ENCODE data around the gene EDEM2.
"Not testable (repeated sequence)": the region's sequence is repeated elsewhere in the genome, so short reads cannot be mapped to it uniquely, and the experiment has no call there.

EDEM2 gene

GRCh38 chr20:35146920-35147574 lies at the start of gene EDEM2:
Gene EDEM2, minus strand, starts transcription at chr20:35147336. Its CDS starts 78 bp downstream, at chr20:35147258.
- DNase-seq (ENCODE audit: low spot score) = peak; percentile 99

- DNase-seq (ENCODE audit: low spot score) = no peak
These were observed 49.2 kb upstream of the EDEM2 start for GRCh38 chr20:35196313-35196712.

- DNase-seq (ENCODE audit: low spot score) = not testable (repeated sequence)
These were observed 46.1 kb upstream of the EDEM2 start for GRCh38 chr20:35193031-35193791.

- no peak for DNase-seq (ENCODE audit: low spot score)
These were observed 45.2 kb upstream of the EDEM2 start for GRCh38 chr20:35192118-35192872.

- DNase-seq (ENCODE audit: low spot score) = no peak
These were observed 44.4 kb upstream of the EDEM2 start for GRCh38 chr20:35191419-35192117.

- DNase-seq (ENCODE audit: low spot score) = no peak
These were observed 43.4 kb upstream of the EDEM2 start for GRCh38 chr20:35190556-35190955.

GRCh38 chr20:35189223-35189622 lies 42.1 kb upstream of the EDEM2 start:
- DNase-seq (ENCODE audit: low spot score) = not testable (repeated sequence)

- DNase-seq (ENCODE audit: low spot score) = no peak
These were observed 40.6 kb upstream of the EDEM2 start for GRCh38 chr20:35187584-35188190.

- not testable (repeated sequence) for DNase-seq (ENCODE audit: low spot score)
These were observed 39.7 kb upstream of the EDEM2 start for GRCh38 chr20:35186691-35187289.

- DNase-seq (ENCODE audit: low spot score) = no peak
These were observed 34.6 kb upstream of the EDEM2 start for GRCh38 chr20:35181731-35182130.

GRCh38 chr20:35180266-35180665 lies 33.1 kb upstream of the EDEM2 start:
- no peak for DNase-seq (ENCODE audit: low spot score)

GRCh38 chr20:35179292-35180212 lies 32.4 kb upstream of the EDEM2 start:
- DNase-seq (ENCODE audit: low spot score) = no peak

GRCh38 chr20:35176132-35176531 lies 29.0 kb upstream of the EDEM2 start:
- DNase-seq (ENCODE audit: low spot score) = no peak

- no peak for DNase-seq (ENCODE audit: low spot score)
These were observed 27.5 kb upstream of the EDEM2 start for GRCh38 chr20:35174458-35175216.

- DNase-seq (ENCODE audit: low spot score) = no peak
These were observed 26.5 kb upstream of the EDEM2 start for GRCh38 chr20:35173576-35174192.

GRCh38 chr20:35172434-35172806 lies 25.3 kb upstream of the EDEM2 start:
- DNase-seq (ENCODE audit: low spot score) = no peak

GRCh38 chr20:35171753-35172433 lies 24.8 kb upstream of the EDEM2 start, which contains the start of gene PROCR:
Gene PROCR, plus strand, starts transcription at chr20:35172072. Its CDS starts 83 bp downstream, at chr20:35172155.
- DNase-seq (ENCODE audit: low spot score) = peak; percentile 92

- DNase-seq (ENCODE audit: low spot score) = no peak
These were observed 24.3 kb upstream of the EDEM2 start for GRCh38 chr20:35171438-35171752.

Measured in COLO829 (cell line).